HG03575 (cell line): ENCODE measurements around the gene FMN1.

Experiments used
- ATAC-seq: cut with Tn5 transposase; IDR thresholded peaks from one replicate; pipeline ENCODE4 v1.9.1; 2021; ENCODE audit not compliant: unreplicated experiment, insufficient number of reproducible peaks, low FRiP score; ENCODE audit errors: extremely low read depth

Gene FMN1

DNA sequence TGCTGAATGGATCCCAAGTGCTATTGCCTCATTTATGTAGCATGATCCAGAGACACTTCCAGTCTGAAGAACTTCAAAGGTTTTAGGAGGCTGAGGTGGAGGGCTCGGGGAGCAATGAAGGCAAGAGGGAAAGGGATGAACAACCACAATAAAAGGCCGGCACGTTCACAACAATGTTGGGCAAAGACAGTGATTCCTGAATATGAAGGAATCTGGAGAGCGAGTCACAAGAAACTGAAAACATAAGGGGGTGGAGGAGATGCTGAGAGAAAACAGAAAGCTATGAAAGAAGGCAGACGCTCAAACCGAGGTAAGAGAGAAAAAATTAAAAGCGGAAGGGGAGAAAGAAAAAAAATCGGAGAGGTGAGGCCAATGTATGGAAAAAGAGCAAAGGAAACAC, 356.6 kb downstream of the FMN1 start:
- ATAC-seq, result no peak

DNA sequence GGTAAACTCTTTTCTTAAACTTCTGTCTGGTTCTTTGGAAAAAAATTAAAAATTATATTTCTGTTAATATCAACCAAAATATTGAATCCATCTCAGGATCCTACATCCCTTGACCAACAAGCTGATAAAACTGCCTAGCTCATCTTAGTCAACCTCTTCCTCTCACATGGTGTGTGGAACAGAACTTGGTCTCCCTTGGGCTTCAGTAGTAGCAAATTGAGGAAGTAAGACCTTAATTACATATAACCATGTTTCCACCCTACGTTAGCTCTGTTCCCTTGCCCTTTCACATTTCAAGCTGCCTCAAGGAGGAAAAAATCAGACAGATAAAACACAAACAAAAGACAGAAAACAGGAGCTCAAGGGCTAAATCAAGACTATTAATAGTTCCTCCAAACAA, 360.4 kb downstream of the FMN1 start:
- peak; percentile 71 for ATAC-seq

DNA sequence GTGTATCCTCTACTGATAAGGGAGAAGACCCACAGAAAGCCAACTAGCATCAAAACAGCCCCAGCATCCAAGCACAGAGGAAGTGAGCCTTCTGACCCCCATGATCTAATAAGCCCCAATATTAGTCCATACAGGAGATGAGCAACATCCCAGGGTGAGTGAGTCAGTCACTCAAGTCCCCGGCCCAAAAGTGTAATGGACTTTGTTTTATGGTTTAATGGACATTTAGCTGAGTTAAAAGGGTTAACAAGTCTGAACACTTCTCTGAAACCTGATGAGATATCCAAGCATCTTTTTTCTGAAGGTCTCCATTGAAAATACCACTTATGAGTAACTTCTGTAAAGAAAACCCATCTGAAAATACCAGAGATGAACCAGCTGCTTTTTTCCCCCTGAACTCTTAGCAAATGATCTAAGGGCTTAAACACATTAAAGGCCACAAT, 361.1 kb downstream of the FMN1 start:
- no peak for ATAC-seq

DNA sequence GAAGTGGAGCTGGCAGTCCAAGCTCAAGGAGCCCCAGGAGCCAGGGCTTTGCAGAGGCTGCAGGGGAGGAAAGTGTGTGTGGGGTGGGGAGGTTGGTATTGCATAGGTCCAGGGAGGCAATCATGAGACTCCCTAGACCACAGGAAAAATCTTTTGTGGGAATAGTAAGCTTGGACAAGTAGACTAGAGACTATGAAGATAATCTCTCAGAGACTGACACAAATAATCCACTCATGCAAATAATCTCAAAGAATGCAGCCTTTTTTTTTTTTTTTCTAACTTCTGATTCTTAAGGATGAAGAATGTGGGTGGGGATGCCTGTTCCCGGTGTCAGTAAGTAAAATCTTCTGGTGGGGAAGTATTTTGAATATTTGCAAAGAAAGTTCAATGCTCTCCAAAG, 363.0 kb downstream of the FMN1 start:
- ATAC-seq, result no peak

DNA sequence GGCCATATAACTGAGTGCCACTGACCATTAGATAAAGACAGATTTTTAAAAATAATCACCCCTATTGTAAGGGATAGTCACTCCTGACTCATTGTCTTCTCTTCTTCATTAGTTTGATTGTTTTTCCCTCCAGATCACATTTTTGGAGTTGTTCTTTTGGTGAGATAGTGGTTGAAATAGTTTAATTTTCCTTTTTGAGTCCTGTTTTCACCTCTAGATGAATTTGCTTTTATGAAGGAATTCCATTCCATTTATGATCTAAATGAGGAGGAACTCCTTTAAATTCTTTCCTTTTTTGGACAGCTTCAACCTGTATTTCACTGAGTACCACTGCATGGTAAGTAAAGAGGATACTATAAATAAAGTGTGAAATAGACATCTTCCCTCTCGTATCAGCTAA, 364.3 kb downstream of the FMN1 start:
- ATAC-seq, result no peak

DNA sequence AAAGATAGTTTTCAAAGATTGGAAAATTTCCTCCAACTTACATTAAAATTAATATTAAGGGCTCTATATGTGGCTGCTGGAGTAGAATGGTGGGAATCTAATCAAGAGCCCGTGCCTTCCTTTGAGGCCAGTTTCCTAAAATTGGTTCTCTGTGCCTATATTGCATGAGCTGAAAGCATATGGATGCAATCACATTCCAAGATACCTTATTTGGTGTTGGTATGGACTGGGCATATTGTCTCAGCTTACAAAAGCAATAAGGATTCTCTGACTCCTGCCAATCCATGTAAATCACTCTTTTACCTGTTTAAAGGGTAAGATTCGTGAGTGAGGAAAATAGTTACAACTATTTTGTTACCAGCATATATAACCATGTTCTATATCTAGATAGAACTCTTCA, 365.1 kb downstream of the FMN1 start:
- no peak for ATAC-seq

DNA sequence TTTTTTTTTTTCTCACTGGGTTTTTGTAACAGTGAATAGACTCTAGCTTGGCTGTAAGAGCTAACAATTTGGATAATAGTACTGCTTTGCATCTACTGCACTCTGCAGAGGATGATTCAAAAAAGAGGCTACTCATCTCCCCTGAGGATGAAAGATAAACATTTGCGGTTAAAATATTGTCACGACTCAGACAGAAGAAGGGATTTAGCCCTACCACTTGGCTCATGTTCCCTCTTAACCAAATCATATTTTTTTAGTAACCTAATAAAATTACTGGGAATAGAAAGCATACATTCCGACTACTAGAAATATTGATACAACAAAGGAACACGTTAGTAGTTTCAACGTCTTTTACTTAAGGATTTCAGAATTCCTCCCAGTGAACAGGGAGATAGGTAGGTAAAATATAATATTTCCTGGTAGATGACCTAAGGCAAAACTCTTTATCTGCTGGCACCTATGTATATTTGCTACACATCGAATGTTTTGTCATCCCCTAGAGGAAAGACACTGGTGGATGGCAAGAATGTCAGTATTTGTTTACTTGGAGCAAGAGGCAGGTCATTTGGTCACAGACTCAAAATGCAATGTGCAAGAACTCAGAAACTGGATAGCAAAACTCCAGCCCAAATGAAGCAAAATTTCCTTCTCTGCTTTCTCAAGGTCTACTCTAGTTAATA, 365.9 kb downstream of the FMN1 start:
- ATAC-seq, result no peak

DNA sequence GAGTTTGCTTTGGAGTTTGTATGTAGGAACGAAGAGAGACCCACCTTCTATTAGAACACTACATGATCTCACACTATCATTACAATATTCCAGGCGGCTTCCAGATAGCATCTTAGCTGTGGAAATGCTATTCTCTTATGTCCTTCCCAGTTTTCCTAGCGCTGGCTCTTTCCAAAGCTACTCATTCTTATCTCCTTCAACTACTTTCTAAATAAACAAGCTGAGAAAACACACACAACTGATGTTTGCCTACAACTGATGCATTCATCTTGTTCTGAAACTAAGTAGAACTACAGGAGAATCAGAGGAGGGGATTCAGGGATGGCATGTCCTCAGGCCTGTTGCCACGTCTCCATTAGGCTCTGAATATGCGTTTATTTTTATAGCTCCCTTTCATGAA, 367.8 kb downstream of the FMN1 start:
- ATAC-seq, result no peak

DNA sequence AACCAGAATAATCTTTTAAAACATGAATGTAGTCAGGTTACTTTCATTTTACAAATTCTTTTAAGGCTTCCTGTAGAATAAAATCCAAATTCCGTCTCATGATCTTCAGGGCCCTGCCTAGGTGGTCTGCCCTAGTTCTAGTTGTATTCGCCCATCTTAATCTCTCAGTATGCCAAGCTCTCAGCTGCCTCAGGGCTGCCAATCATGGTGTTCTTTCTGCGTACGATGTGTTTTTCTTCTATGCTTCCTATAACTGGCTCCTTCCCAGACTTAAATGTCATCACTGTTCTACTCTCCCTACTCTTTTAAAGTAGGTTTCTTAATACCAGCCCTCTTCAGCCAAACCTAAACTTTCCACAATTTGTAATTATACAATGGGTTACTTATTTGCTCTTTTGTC, 369.3 kb downstream of the FMN1 start:
- ATAC-seq, result no peak

DNA sequence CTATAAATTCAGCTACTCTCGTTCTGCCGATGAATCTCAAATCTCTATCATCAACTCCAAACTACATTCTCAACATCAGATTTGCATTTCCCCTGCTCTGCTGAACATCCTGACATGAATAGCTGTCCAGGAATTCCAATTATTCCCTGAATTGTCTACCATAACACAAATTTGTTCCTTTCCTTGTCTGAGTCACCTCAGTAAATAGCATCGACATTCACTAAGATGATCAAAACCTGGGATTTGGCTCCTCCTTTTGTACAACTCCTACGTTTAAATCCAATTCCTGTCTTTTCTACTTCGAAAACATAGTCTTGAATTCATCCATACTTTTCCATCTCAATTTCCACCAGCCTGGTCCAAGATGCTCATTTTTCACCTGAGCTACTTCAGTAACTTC, 369.7 kb downstream of the FMN1 start:
- no peak for ATAC-seq

DNA sequence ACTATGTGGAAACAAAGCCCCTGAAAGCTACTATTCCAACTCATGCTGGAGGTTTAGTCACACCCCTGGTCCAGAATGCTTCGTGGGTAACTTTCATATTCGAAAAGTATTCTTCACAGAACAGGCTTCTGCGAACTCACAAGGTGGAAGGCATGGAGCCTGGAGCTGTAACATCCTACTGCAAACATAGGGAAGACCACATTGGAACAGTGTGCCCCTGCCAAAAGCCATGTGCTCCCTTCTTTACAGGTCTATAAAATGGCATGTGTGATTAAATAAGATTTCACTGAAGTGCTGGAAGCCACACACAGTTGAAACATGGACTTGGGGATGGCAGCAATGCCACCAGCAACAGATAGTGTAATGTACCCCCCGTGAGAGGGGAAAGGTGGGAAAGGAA, 370.8 kb downstream of the FMN1 start:
- no peak for ATAC-seq

DNA sequence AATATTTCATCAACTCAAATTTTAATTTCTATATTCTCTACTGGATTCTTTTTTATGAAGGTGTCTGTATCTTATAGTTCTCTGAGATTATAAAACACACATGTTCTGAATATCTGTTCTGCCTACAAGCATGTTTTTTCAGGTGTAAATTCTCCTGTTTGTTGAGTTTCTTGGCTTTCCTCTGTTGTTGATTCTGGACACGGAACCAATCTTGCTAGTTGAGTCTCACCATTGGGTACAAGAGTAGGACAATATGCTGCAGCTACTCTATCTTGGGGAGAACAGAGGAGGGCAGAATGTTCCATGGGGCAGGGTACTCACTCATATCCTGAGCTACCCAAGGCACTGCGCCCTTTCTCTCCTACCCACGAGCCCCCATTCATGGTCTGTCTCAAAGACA, 371.8 kb downstream of the FMN1 start:
- ATAC-seq, result no peak

DNA sequence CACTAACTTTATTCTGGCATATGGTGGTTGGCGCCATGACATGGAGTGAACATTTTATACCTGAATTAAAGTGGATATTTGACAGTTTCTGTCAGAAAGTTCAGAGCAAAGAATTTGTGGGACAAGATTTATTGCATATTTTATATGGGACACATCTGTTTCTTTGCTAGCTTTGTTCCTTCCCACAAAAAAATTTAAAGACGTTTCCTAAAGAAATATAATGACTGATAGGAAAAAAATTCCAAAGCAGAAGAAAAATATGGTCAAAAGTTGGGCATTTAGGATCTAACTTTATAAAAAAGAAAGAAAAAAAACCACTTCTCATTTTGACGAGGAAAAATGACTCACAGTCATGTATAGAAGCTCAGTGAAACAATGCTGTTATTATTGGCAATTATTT, 375.1 kb downstream of the FMN1 start:
- ATAC-seq, result no peak

DNA sequence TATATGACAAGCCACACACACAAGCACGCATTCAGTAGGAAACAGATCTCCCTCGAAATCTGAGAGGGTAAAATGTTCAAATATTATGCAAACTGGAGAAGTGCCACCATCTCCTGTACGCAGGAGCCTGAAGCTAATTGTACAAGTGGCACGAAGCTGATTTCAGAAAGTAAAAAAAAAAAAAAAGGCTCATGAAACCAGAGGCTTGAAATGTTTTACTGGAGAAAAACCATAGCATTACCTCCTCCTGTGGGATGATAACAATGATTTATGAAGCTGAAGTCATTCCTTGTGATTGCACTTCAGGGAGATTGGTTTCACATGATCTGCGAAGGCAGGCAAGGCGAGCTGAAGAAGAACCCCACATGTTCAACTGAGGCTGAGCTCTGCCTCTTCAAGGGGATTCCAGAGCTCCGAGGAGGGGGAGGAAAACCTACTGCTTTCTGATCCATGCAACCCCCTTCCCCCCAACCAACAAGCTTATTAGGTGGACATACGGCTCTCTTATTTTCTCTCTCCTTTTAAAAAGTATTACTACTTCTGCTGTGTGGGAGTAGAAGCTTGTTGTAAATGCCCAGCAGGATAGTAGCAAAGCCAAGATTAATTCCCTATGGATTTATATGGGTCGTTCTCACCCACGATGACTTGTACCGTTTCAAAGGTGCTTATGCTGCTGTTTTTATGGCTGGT, 375.6 kb downstream of the FMN1 start:
- ATAC-seq, result no peak

DNA sequence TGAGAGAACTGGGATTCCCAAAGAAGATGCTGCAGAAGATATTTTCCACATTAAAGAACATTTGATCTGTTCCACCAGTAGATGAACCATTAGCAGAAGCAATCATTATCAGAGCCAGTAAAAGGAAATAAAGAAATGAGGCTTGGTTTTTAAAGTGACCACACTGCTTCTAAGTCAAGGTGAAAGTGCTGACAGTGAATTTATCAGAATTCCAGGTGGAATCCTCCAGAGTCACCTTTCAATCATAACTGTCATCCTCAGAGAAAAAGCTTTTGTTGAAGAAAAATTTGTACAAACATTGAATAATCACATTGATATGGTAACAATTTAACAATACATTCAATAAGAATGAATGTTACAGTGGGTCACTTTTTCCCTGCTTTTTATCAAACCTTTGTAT, 376.9 kb downstream of the FMN1 start:
- ATAC-seq, result no peak

DNA sequence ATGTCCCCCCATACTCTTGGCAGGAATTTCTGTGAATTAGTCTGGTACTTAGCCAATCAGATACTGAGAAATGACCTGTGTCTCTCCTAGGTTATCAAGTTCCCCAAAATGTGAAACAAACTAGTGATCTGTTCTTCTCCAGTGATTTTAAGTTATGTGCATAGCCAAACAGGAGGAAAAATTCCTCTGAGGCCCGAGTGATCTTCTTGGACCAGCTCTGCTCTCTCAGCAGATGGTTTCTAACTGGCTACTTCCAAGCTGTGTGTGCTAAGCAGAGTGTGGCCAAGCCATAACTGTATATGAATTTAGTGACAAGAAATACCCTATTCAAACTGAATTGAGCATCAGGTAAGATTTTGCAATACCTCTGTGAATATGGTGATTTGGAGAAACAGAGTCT, 387.2 kb downstream of the FMN1 start:
- ATAC-seq, result no peak

DNA sequence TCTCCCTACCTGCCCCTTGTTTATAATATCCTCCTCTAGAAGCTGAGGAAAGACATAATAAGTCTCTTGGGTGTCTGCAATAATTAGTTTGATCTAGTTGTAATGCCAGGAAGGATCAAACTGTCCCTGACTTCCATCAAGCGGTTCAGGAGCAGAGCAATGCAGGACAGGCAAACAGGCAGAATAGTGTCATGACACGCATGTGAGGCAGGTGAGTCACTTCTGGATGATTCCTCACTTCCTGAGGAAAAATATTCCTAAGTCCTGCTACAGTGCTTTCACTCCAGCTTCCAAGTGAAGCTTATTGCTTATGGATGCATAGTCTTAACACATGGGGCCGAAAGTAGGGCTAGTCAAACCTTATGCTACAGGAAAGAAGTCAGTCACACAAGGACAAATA, 390.9 kb downstream of the FMN1 start:
- no peak for ATAC-seq

DNA sequence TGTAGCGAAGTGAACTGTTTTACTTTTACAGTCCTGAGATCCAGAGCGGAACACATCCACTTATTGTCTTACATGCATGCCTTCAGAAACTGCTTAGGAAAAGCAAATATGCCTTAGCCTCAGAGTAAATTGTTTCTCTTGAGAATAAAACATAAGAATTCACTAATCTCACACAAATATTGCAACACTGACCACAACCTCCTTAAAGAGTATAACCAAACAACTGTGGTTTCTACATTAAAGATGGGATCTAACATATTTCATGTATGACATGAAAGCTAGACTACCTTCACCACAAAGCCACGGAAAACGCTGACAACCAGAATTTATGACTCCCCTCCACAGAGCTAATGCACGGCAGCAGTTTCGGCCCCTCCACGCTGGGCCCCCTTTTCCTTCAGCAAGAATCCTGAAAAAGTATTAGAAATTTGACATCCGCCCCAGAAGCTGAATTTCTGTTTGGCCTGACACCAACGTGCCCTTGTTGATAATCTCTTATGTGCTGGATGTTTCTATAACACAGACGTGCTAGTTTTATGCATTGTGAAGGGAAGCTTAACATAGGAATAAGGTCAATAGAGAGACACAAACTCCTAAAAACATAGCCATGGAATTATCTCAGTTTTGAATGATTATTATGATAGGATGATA, 392.1 kb downstream of the FMN1 start:
- ATAC-seq, result no peak

DNA sequence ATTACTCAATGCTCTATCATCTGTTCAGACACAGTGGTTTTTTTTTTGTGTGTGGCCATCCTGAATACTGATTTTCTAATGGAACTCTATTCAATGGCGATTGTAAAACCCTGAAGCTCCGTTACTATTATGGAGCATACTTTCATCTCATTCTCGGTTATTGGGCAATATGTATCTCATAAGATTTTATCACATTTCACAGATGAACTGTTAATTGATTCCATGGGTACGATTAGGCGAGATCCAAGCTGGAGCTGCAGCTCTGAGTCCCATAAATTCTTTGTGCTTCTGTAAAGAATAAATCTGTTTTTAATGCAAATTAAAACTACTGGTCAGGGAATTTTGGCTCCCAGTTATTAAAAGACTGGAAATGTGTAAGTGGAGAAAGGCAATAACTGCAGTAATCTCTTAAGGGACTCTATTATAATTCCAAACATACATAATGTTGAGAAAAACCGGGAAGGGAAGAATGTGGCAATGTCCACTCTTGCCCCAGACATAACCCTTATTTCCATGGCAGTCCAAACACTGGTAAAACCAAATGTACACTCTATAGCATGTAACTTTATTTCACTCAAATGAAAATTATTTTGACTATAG, 394.5 kb downstream of the FMN1 start:
- ATAC-seq, result no peak

DNA sequence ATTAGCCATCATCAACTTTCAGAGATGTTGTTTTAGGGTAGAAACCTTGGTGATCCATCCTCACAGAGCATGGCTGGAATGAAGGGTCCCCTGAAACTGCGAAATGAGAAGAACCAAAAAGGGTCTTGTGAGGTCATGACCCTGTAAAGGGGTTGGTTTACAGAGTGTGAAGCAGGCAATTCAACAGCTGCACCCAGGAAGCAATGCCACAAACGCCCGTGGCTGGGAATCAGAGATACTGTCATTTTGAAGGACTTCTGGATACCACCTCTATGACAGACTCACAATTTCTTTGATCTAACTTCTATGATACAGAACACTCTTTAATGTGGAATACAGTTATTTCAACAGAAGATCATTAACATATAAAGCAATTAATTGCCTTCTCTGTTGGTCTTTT, 397.7 kb downstream of the FMN1 start:
- no peak for ATAC-seq
